H1 (cell line): ENCODE results near the gene CCL1. TPM values are rescaled to one million over a fixed set of nuclear protein-coding genes. Genes with fewer than 3 reads are reported as not detected.

ENCODE experiments used
- CTCF ChIA-PET: fragments of 300-600 bp; sonication (Branson Sonifier 250); formaldehyde crosslinking; loops from one replicate; lab custom pipeline; 2021; ENCODE audit not compliant: partially characterized antibody; lab: Charles Lee
- POLR2A ChIA-PET: fragments of 300-600 bp; sonication (Branson Sonifier 250); formaldehyde crosslinking; loops from one replicate; lab custom pipeline; 2021; ENCODE audit warnings: inconsistent platforms; ENCODE audit not compliant: partially characterized antibody; lab: Charles Lee
- DNase-seq, 2 experiments: peaks; one replicate each; pipeline versions ENCODE4 v3.0.0 to v3.0.0-alpha.2; 2010 to 2022; ENCODE audit warnings: low spot score in 2 of 2, low read depth in 1 of 2, mixed read lengths in 1 of 2
- FAIRE-seq: peaks from 2 replicates; lab custom pipeline; 2011; peaks lifted over from hg19 to GRCh38; lab: Jason Lieb, UNC
- H2AFZ ChIP-seq: 2 replicates; pipeline ENCODE4 v1.8.1; 2012; ENCODE audit warnings: low read length, inconsistent platforms
- H2AK5ac ChIP-seq: 2 replicates; pipeline ENCODE4 v1.6.1; 2013; ENCODE audit warnings: low read depth, low read length
- H2BK120ac ChIP-seq: replicated peaks from 2 replicates; pipeline ENCODE3; 2013; ENCODE audit warnings: low read depth, low read length, inconsistent platforms
- H2BK12ac ChIP-seq: 2 replicates; pipeline ENCODE4 v1.6.1; 2013; ENCODE audit warnings: low read depth, low read length
- H2BK15ac ChIP-seq: 2 replicates; pipeline ENCODE4 v1.6.1; 2013; ENCODE audit warnings: low read length
- H2BK20ac ChIP-seq: 2 replicates; pipeline ENCODE4 v1.6.1; 2013; ENCODE audit warnings: low read length
- H2BK5ac ChIP-seq: 2 replicates; pipeline ENCODE4 v1.6.1; 2013; ENCODE audit warnings: low read depth, low read length
- H3K14ac ChIP-seq: 2 replicates; pipeline ENCODE4 v1.6.1; 2013; ENCODE audit warnings: inconsistent platforms; ENCODE audit not compliant: insufficient read length
- H3K18ac ChIP-seq: 2 replicates; pipeline ENCODE4 v1.6.1; 2013; ENCODE audit warnings: low read length; ENCODE audit errors: extremely low read depth
- H3K23ac ChIP-seq: 2 replicates; pipeline ENCODE4 v1.6.1; 2013; ENCODE audit warnings: inconsistent platforms; ENCODE audit not compliant: insufficient read length
- H3K23me2 ChIP-seq: 2 replicates; pipeline ENCODE4 v1.6.1; 2013; ENCODE audit warnings: low read depth, low read length
- H3K27ac ChIP-seq: 2 replicates; pipeline ENCODE4 v1.6.1; 2011; ENCODE audit warnings: low read depth, low read length, inconsistent platforms
- H3K27me3 ChIP-seq, 4 experiments: replicated peaks in 1 of 4; 1 replicate in 1 of 4; 2 replicates in 3 of 4; pipeline versions ENCODE4 v1.6.1 to v1.8.1; 2011 to 2013; ENCODE audit warnings: low read length in 3 of 4, mild to moderate bottlenecking in 3 of 4, inconsistent platforms in 2 of 4, mixed read lengths in 2 of 4, moderate library complexity in 1 of 4; ENCODE audit not compliant: control insufficient read depth in 3 of 4, insufficient read depth in 3 of 4; ENCODE audit errors: extremely low read depth in 1 of 4
- H3K36me3 ChIP-seq, 4 experiments: 2 replicates each; pipeline versions ENCODE4 v1.6.1 to v1.8.1; 2011 to 2013; ENCODE audit warnings: mild to moderate bottlenecking in 4 of 4, low read length in 3 of 4, moderate library complexity in 2 of 4, control low read depth in 1 of 4, inconsistent platforms in 1 of 4; ENCODE audit not compliant: insufficient read depth in 4 of 4, control insufficient read depth in 2 of 4
- H3K4ac ChIP-seq: replicated peaks from 2 replicates; pipeline ENCODE3; 2013; ENCODE audit warnings: low read length, low read depth, mixed read lengths, inconsistent platforms; ENCODE audit not compliant: insufficient read length
- H3K4me1 ChIP-seq, 4 experiments: replicated peaks in 1 of 4; 1 replicate in 1 of 4; 2 replicates in 3 of 4; pipeline versions ENCODE4 v1.6.1 to v1.8.1; 2011 to 2013; ENCODE audit warnings: low read length in 3 of 4, inconsistent platforms in 2 of 4, mixed read lengths in 1 of 4; ENCODE audit not compliant: insufficient read depth in 4 of 4, control insufficient read depth in 3 of 4
- H3K4me2 ChIP-seq, 2 experiments: 2 replicates each; pipeline versions ENCODE4 v1.6.1 to v1.8.1; 2011 to 2013; ENCODE audit warnings: low read depth in 2 of 2, low read length in 2 of 2, control low read depth in 1 of 2, inconsistent platforms in 1 of 2, mild to moderate bottlenecking in 1 of 2; ENCODE audit not compliant: insufficient read depth in 1 of 2
- H3K4me3 ChIP-seq, 4 experiments: fragments of 200-600, 300-600 bp in 1 of 4; sonication (generic), shearing (Covaris generic), sonication (Bioruptor Twin) in 1 of 4; 2 replicates each; pipeline versions ENCODE4 v1.5.1 to v1.8.1; 2011 to 2016; ENCODE audit warnings: low read length in 4 of 4, low read depth in 3 of 4, control low read depth in 2 of 4, inconsistent platforms in 2 of 4, mild to moderate bottlenecking in 2 of 4, mixed read lengths in 1 of 4, moderate library complexity in 1 of 4; ENCODE audit not compliant: insufficient read depth in 2 of 4; ENCODE audit errors: extremely low read depth in 1 of 4
- H3K56ac ChIP-seq: replicated peaks from 2 replicates; pipeline ENCODE3; 2013; ENCODE audit warnings: low read depth, mild to moderate bottlenecking, mixed read lengths, low read length, inconsistent platforms; ENCODE audit not compliant: insufficient read length
- H3K79me1 ChIP-seq: 2 replicates; pipeline ENCODE4 v1.6.1; 2013; ENCODE audit warnings: low read depth, low read length, control low read depth
- H3K79me2 ChIP-seq, 2 experiments: 2 replicates each; pipeline versions ENCODE4 v1.6.1 to v1.8.1; 2012 to 2013; ENCODE audit warnings: low read length in 2 of 2, mild to moderate bottlenecking in 2 of 2, inconsistent platforms in 1 of 2; ENCODE audit not compliant: insufficient read depth in 2 of 2, control insufficient read depth in 1 of 2
- H3K9ac ChIP-seq, 4 experiments: replicated peaks in 1 of 4; 1 replicate in 1 of 4; 2 replicates in 3 of 4; pipeline versions ENCODE4 v1.6.1 to v1.8.1; 2011 to 2013; ENCODE audit warnings: low read depth in 3 of 4, low read length in 3 of 4, control low read depth in 2 of 4, mild to moderate bottlenecking in 2 of 4, moderate library complexity in 2 of 4, inconsistent platforms in 1 of 4; ENCODE audit errors: extremely low read depth in 1 of 4
- H3K9me3 ChIP-seq, 2 experiments: 2 replicates each; pipeline versions ENCODE4 v1.6.1 to v1.8.1; 2012 to 2013; ENCODE audit warnings: mild to moderate bottlenecking in 2 of 2, moderate library complexity in 2 of 2, control low read depth in 1 of 2, inconsistent platforms in 1 of 2, low read depth in 1 of 2, low read length in 1 of 2, mixed read lengths in 1 of 2; ENCODE audit not compliant: insufficient read depth in 2 of 2
- H4K20me1 ChIP-seq, 2 experiments: replicated peaks in 1 of 2; 2 replicates each; pipeline versions ENCODE3 to v1.8.1; 2011 to 2013; ENCODE audit warnings: inconsistent platforms in 2 of 2, low read length in 2 of 2, mild to moderate bottlenecking in 1 of 2; ENCODE audit not compliant: insufficient read depth in 2 of 2, control insufficient read depth in 1 of 2
- H4K5ac ChIP-seq: 2 replicates; pipeline ENCODE4 v1.6.1; 2013; ENCODE audit warnings: low read length, low read depth, mixed read lengths, inconsistent platforms; ENCODE audit not compliant: insufficient read length
- H4K8ac ChIP-seq: 2 replicates; pipeline ENCODE4 v1.8.0; 2013; ENCODE audit warnings: mild to moderate bottlenecking, moderate library complexity, low read length, inconsistent platforms; ENCODE audit not compliant: insufficient read depth; ENCODE audit errors: extremely low read depth
- H4K91ac ChIP-seq: replicated peaks from 2 replicates; pipeline ENCODE3; 2013; ENCODE audit warnings: low read length, mixed read lengths, inconsistent platforms; ENCODE audit not compliant: insufficient read length
- ASH2L ChIP-seq: fragments of 200-600, 300-600 bp; sonication (generic); IDR thresholded peaks from one replicate; pipeline ENCODE4 v1.7.1; 2017; ENCODE audit warnings: low read length
- NANOG ChIP-seq: IDR thresholded peaks from 2 replicates; pipeline ENCODE4 v1.6.1; 2011; ENCODE audit warnings: low read length, low read depth, mild to moderate bottlenecking, inconsistent platforms; ENCODE audit not compliant: insufficient read depth, poor library complexity, severe bottlenecking
- POU5F1 ChIP-seq: IDR thresholded peaks from 2 replicates; pipeline ENCODE4 v1.6.1; 2011; ENCODE audit warnings: low read depth, mild to moderate bottlenecking, low read length, moderate library complexity
- RNF2 ChIP-seq: fragments of 200-900, 300-1000 bp; sonication (generic); IDR thresholded peaks from 2 replicates; pipeline ENCODE4 v1.7.1; 2016; ENCODE audit warnings: borderline replicate concordance, low read depth, mild to moderate bottlenecking, antibody characterized with exemption, low read length; ENCODE audit not compliant: poor library complexity, severe bottlenecking; ENCODE audit errors: missing control alignments
- SIN3A ChIP-seq, 2 experiments: IDR thresholded peaks in 1 of 2; conservative IDR thresholded peaks in 1 of 2; 2 replicates each; pipeline ENCODE4 v1.6.1; 2011 to 2012; ENCODE audit warnings: low read length in 2 of 2, improper control_type of control experiment in 1 of 2, low read depth in 1 of 2, mild to moderate bottlenecking in 1 of 2
- SIX5 ChIP-seq: IDR thresholded peaks from 2 replicates; pipeline ENCODE4 v1.6.1; 2011; ENCODE audit warnings: mild to moderate bottlenecking, low read depth, low read length
- SP4 ChIP-seq: IDR thresholded peaks from 2 replicates; pipeline ENCODE4 v1.6.1; 2012; ENCODE audit warnings: low read length, inconsistent platforms
- TCF12 ChIP-seq: IDR thresholded peaks from 2 replicates; pipeline ENCODE4 v1.6.1; 2011; ENCODE audit warnings: low read depth, mild to moderate bottlenecking, low read length
- TEAD4 ChIP-seq: IDR thresholded peaks from 2 replicates; pipeline ENCODE4 v1.6.1; 2012; ENCODE audit warnings: low read depth, low read length, inconsistent platforms, mixed read lengths
- YY1 ChIP-seq: IDR thresholded peaks from 2 replicates; pipeline ENCODE4 v1.6.1; 2011; ENCODE audit warnings: low read depth, mild to moderate bottlenecking, low read length
- WGBS, 2 experiments: shearing (Covaris generic) in 1 of 2; methylation state at CpG; one replicate each; pipeline versions ENCODE4 v1.1.6 to v1.1.7; 2013 to 2015; ENCODE audit warnings: low lambda C conversion rate in 2 of 2, mixed read lengths in 2 of 2, inconsistent platforms in 1 of 2, low coverage in 1 of 2, missing lambda C conversion rate in 1 of 2; ENCODE audit not compliant: insufficient replicate concordance in 2 of 2, insufficient coverage in 1 of 2, insufficient read length in 1 of 2; ENCODE audit errors: extremely low coverage in 1 of 2, missing lambda C conversion rate in 1 of 2; 5-methylcytosine and 5-hydroxymethylcytosine counted together
- polyA plus RNA-seq, 7 experiments: library from polyadenylated mRNA; depleted of rRNA in 3 of 7; stranded (reverse) in 5 of 7; unstranded in 2 of 7; fragments of >200 nt in 5 of 7; fragments of 200-250 nt in 2 of 7; gene quantifications; 1 replicate in 5 of 7; 2 replicates in 1 of 7; 4 replicates in 1 of 7; pipeline versions ENCODE4 v1.2.1 to v1.2.3, GENCODE V29; 2011 to 2013; ENCODE audit warnings: missing spikeins in 2 of 7, mixed read lengths in 2 of 7
- total RNA-seq: library from RNA; stranded (reverse); fragmentation: NEBNext Ultra II Directional; extraction: Animal tissue kit (Norgen Biotek cat#: 25700); gene quantifications from 2 replicates; pipeline ENCODE4 v1.2.1, GENCODE V29; 2021
- TF ChIP-seq, protein P1 (sequence below), 3 experiments: IDR thresholded peaks; 1 replicate in 2 of 3; 2 replicates in 1 of 3; pipeline versions ENCODE4 v1.5.1 to v1.6.1; 2011; ENCODE audit warnings: low read length in 3 of 3, mild to moderate bottlenecking in 3 of 3, inconsistent platforms in 2 of 3, low read depth in 1 of 3, moderate library complexity in 1 of 3; ENCODE audit not compliant: insufficient read depth in 1 of 3; ENCODE audit errors: control extremely low read depth in 1 of 3

The CCL1 gene
- total and polyA plus RNA-seq, 2 of the 8 experiments (the other 6 are each of a cell fraction or from before 2014, with no cell fraction given), result not detected

DNA sequence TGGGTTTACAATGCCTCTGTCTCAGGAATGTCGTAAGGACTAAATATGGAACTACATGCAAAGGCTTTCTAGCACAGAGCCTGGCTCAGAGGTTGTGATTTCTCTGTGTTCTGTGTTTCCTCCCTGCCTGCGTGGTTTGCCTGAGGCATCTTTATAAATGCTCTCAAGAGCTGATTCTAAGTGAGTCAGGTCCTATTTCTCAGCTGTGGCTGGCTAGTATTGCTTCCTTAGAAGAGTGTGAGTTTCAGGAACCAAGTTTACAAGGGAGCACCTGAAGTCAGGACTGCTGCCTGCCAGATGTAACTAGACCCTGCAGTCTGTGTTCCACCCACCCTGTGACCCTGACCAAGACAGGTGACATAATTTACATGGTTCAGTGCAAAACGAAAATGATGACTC, 8.0 kb upstream of the CCL1 start:
- Histone ChIP-seq H3K79me1 (no peaks in the 10 kb centered on the region), H3K27me3 (no peaks in the 10 kb centered on the region), H4K5ac (no peak overlapping the region), H3K4me1 (no peaks in the 10 kb centered on the region), H3K27ac (no peak overlapping the region), H2BK15ac (no peak overlapping the region), H2BK5ac (no peak overlapping the region), H3K9me3 (no peaks in the 10 kb centered on the region), H3K23ac (no peak overlapping the region), H3K14ac (no peak overlapping the region), H3K23me2 (no peaks in the 10 kb centered on the region), H3K4me2 (no peak overlapping the region), H3K79me2 (no peaks in the 10 kb centered on the region), H2BK12ac (no peak overlapping the region), H3K4me3 (no peak overlapping the region), H3K56ac (no peak overlapping the region), H2BK120ac (no peak overlapping the region), H3K36me3 (no peaks in the 10 kb centered on the region), H4K20me1 (no peaks in the 10 kb centered on the region), H3K4ac (no peak overlapping the region), H2AK5ac (no peak overlapping the region), H4K8ac (no peak overlapping the region), H4K91ac (no peak overlapping the region), H2BK20ac (no peak overlapping the region), H3K9ac (no peak overlapping the region), H3K18ac (no peak overlapping the region), H2AFZ (no peak overlapping the region)
- ChIA-PET CTCF (interaction anchor here (0.7 to 3.3 kb wide), 5 partner anchors 10 to 745 kb away, joined by 5 to 37 read pairs (median 7); partner anchors contain the start of gene CCL1), POLR2A (no interaction called here)
- no peak for DNase-seq
- WGBS, 2 experiments, result 82% methylated on average over 3 of the region's 3 CpGs; no CpG with 5 or more reads in 1 of the 2 experiments
- no peak for FAIRE-seq
- TF ChIP-seq SIX5 (no peak), TCF12 (no peak), NANOG (no peak), TEAD4 (no peak), POU5F1 (no peak), SIN3A (conservative IDR thresholded peaks at IDR 0.05 in 1 of 2, IDR thresholded peaks at IDR 0.05 in 1 of 2; ENCODE audit: low read depth in 1 of 2, low read length in 2 of 2) (no peak), RNF2 (no peak), SP4 (no peak), ASH2L (no peak), YY1 (no peak)
- TF ChIP-seq, protein P1, sequence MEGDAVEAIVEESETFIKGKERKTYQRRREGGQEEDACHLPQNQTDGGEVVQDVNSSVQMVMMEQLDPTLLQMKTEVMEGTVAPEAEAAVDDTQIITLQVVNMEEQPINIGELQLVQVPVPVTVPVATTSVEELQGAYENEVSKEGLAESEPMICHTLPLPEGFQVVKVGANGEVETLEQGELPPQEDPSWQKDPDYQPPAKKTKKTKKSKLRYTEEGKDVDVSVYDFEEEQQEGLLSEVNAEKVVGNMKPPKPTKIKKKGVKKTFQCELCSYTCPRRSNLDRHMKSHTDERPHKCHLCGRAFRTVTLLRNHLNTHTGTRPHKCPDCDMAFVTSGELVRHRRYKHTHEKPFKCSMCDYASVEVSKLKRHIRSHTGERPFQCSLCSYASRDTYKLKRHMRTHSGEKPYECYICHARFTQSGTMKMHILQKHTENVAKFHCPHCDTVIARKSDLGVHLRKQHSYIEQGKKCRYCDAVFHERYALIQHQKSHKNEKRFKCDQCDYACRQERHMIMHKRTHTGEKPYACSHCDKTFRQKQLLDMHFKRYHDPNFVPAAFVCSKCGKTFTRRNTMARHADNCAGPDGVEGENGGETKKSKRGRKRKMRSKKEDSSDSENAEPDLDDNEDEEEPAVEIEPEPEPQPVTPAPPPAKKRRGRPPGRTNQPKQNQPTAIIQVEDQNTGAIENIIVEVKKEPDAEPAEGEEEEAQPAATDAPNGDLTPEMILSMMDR (IDR thresholded peaks at IDR 0.05; ENCODE audit: control extremely low read depth in 1 of 3, insufficient read depth in 1 of 3, low read depth in 1 of 3, low read length in 3 of 3), result no peak
